RKO (cell line): ENCODE measurements around the gene GRIN3A.

Experiments
- DNase-seq: peaks from one replicate; pipeline ENCODE4 v3.0.0-alpha.2; 2016; ENCODE audit warnings: low spot score

Gene GRIN3A

DNA sequence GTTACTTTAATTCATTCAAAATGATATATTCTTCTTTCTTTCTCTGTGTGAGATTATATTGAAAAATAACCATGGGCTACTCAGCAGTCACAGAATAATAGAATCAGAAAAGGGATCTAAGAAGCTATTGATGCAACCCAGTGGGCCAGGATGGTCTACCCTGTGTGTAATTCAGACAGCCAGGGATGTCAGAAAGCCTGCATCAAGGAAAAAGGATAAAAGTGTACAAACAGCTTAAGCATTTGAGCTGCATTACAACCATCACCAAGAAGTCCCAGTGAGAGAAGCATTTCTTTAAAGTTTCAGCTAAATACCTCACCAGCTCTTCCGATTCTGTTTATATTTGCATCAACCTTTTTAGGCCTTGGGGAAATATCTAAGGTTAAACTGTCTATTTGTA lies 105.8 kb downstream of the GRIN3A start:
- no peak for DNase-seq

DNA sequence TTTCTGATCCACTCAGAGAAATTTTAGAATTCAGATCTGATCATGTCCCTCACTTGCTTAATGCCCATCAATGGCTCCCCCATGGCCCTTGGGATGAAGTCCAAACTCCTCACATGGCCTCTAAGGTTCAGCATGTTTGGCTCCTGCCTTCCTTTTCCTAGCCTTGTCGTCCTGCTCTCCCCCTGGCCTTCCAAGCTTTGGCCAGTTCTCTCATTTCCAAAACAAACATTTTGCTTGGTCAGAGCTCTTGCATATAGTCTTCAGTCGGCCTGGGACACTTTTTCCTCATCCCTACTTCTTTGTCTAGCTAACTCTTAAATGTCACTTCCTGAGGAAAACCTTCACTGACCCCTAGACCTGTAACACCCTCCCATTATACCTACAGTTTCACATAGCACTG lies 106.6 kb downstream of the GRIN3A start:
- no peak for DNase-seq

DNA sequence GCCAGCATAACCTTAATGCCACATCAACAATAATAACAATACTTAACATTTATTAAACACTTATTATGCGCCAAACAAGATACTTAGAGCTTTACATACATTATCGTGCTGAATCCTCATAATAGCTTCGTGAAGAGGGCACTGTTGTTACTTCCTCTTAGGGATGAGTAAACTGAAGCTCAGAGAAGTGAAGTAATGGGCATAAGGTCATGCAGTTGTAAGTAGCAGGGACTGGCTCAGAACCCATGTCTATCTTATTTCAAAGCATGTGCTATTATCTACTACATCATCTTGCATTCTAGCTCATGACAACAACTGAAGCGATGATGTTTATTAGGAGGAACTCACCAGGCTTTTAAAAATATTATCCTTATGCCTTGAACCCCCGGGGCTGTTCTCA lies 108.8 kb downstream of the GRIN3A start:
- DNase-seq: no peak

DNA sequence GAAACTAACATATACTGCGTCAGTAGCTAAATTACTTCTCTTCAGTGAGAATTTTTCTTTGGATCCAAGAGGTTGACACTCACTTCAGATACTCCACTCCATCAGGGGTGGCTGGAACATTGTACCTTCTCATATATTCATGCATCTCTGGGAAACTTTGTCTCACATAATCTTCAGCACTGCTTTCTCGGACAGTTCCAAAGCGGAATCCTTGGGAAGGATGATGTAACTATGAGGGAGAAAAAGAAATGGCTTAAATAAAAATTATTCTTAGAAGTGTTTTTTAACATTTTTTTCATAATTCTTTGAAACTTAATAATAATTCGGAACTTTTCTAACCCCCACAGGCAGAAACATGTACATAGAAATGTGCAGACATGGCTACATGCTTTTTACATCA lies 110.3 kb downstream of the GRIN3A start:
- DNase-seq: peak; percentile 58

DNA sequence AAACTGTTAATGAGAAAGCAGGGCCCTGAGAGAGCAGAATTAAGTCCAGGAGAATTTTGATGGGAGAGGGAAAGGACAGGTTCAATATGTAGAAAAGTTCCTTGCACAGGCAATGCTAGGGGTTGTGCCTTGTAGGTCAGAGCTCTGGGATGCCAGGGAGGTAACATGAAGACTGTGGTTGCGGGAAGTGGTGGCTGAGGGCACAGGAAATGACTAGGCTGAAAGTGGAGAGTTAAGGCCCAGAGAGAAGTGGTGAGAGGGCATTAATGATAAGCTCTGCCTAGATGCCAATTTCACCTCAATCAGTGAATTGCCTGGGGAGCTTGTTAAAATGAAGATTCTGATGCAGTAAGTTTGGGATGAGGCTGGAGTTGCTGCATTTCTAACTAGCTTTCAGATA lies 112.2 kb downstream of the GRIN3A start:
- DNase-seq: no peak

DNA sequence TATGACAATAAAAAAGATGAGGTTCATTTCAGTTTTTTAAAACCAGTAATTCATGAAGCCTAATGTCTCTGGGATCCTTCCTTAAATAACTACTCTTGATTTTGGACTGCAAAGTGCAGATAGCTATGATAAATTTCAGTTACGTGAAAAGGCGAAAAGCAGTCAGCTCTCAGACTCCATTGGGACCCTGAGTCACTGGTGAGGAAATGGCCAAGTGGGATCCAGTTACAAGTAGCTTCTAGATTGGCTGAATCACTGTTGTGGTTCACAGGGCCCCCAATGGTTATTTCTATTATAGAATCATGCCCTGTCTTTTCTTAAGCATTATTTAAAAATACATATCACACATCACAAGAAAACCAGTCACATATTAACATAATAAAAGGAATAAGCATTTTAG lies 112.6 kb downstream of the GRIN3A start:
- peak; percentile 29 for DNase-seq

DNA sequence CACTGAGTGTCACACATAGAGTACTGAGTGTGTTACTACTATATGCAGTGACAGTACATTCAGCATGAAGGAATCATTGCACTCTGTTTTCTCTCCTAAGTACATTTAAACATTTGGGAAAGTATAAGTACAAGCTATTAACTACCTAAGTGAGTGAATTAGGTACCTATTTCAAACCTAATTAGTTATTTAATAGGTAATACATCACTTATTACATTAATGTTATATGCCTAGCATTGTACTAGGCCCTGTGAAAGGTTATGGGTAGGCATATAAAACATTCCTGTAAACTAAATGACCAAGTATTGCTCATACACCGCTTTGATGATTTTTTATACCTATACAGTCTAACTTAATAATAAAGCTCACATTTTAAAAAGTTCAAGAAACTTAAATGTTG lies 118.0 kb downstream of the GRIN3A start:
- DNase-seq: no peak

DNA sequence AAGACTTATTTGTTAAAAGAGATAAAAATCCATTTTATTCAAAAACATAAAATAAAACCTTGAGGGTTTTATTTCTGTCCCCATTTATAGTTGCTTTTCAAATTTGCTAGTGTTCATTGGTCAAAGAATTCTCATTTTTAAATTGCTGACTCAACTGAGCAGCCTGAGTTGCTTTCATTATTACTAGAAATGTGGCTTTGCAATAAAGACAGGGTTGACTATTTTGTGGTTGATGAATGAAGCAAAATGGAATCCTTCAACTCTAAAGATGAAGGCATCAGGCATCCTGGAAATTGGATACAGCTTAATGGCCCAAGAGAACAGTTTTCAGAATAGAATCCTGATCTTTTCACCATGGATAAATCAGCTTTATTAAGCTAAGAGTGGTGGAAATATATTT lies 119.7 kb downstream of the GRIN3A start:
- DNase-seq: no peak

DNA sequence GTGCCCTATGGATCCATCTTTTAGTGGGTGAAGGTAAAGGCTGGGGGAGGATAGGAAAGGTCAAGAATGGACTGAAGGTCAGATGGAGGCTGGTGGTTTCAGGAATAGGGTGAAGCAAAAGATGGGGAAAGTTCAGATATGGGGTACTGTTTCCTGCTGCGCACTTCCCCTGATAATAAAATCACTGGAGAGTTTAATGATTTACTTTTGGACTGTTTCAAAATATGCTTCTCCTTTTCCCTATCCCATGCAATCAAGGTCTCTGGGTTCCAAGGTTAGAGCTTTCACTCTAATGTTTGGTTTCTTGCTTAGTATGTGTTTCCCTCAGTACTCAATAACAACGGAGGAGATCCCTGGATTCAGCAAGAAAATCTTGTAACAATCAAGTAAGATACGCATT lies 132.9 kb downstream of the GRIN3A start:
- DNase-seq: no peak

DNA sequence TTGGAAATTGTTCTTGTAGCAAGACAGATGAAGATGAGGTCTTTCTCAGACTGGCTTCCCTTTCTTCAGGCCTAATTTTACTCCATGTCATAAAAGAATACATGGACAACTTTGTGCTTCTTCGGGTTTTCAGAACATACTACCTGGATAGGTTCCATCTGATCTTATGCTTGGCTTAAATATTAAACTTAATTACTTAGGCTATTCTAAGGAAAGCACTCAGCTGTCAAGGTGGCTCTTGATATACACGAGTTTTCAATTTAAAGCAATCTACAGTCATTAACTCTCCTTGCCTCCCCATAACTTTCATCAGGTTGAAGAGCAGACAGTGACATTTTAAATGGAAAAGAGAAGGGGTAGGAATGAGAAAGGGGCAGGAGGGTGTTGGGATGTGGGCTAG lies 134.2 kb downstream of the GRIN3A start:
- DNase-seq: no peak

DNA sequence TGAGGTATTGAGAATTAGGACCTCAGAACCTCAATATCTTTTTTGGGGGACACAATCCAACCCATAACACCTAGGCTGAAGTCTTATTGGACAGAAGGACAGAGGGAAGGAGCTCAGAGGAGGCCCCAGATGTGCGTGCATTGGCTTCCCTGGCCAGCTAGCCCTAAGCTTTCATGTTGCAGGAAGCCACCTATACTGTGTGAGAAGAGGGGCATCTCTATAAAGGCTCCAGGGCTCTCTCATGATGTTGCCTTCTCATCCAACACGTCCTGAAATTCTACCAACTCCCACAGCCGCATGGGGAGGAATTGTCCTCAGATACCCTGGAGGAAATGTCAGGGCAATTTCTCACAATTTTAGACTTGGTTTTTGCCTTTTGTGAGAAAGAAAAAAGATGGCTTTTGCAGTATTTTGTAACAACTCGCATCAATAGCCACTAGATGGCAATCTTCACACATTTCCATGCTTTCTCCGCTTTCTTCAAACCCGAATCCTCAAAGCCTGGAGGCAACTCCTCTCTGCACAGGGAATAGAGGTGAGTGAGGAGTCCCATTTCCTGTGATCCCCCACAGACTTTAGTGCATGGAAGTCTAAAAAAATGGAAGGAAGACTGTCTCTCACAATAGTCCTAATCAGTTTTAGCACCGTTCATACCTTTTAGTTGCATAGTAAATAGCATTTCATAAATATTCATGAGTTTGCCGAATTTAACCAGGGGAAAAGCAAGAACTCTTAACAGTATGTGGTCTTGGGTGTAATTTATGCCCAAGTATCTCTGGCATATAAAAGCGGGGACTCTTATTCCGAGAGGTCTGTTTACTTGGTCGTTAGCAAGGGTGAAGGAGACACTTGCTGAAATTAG lies 136.3 kb downstream of the GRIN3A start:
- DNase-seq: peak; percentile 82

DNA sequence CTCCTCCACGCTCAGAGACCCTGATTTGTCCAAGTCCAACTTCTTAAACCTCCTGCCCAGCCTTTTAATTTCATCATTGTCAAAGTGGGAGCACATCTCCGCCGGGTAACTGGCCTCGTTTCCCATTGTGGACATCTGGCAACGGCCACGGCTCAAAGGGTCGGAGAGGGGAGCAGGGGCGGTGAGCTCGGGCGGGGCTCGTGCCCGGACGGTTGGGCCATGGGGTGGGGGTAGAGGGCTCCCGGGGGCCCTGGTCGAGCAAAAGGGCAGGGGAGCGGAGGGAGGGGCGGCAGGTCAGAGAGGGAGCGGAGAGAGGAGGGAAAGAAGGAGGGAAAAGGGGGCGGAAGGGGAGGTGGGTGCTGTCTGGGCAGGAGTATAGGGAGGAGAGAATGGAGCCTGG lies 143.7 kb downstream of the GRIN3A start, which contains the start of gene PPP3R2:
Gene PPP3R2 (minus strand): TSS at position 174 of the 400 bp plus-strand sequence. CDS start 48 bp downstream, at position 126.
- DNase-seq: no peak

DNA sequence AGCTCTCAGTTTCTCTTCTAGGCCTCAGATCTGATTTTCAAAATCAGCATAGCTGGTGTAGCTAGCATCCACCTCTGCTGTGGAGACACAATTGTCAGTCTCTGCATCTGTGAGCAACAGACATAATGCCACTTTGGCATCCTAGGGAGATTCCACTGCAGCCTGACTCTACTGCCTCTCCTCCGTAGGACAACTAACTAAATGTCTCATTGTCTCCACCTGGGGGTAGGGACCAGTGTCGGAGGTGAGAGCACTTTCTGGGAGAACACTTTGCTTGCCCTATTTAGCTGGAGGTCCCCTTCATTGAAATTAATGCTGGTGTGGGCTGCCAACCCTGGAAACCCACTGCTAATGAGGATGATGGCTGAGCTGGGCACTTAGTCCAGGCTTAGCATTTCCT lies 145.1 kb downstream of the GRIN3A start:
- DNase-seq: no peak

DNA sequence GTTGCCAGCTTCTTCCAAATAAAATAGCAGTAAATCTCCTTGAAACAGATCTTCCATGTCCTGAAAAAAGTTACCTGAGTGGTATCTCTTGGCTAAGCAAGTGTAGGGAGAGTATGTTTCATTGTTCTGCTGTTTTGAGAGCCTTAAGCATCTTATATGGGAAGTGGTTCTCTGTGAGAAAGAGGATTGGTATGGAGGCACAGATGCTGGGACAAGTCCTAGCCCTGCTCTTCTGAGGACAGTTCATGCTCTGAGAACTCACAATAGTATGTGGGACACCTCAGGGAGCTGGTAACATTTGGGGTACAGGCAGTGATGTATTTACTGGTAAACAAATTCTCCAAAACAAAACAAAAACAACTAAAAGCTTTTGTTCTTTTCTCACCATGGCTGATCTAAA lies 145.7 kb downstream of the GRIN3A start:
- DNase-seq: no peak

DNA sequence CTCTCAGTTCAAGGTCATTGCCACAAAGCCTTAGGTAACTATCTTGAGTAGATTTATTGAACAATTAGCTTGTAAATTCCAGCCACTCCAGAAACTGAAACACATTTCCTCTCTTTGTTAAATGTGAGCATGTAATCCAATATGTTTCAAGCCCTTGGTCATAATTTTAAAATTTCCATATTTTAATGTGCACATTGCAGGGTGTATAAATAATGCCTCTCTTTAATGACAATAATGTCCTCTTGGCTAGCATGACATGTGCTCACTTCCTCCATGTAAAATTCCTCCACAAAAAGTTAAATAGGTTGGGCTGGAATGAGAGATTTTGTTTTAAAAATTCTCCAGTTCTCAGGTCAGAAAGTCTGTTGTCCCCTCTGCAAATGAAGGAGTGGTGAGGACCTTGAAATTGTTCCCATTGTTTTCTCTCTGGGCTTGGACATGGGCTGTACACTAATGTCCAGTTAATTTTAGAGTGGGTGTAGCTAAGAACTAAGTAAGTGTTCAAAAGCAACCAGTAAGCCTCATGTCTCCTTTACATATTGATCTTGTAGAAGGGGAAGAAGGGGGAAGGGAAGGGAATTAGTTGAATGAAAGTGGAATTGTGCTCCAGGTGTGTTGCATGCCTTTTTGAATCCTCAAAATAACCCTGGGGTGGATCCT lies 146.5 kb downstream of the GRIN3A start:
- DNase-seq: no peak

DNA sequence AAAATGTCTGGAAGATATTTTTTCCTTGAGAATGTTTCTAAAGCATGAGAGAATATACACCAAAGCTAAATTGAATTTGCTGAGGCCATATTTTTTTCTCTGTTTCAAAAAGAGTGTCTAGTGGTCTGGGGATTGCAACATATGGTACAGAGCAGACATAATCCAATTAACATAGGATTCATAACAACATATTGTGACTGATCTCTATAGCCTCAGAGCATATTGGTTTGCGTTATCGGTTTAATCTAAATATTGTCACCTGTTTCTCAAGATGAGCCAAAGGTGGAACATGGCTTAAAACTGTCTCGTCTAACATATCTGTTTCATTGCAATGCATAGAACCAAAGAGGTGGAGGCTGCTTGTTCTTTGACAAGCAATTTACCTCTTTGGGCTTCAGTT lies 147.5 kb downstream of the GRIN3A start:
- no peak for DNase-seq

DNA sequence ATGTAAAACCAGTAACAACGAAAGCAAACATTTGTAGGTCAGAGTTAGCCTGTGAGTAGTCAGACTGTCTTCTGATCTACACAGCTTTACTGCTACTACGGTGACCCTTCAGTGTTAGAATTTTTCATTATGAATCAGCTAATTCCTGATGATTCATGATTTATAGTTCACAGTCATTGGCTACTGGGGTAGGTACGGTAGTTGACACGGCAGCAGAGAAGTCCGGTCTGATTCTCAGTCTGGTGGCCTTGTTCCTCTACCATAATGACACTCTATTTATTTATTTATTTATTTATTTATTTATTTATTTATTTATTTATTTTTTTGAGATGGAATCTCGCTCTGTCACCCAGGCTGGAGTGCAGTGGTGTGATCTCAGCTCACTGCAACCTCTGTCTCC lies 148.4 kb downstream of the GRIN3A start:
- peak; percentile 95 for DNase-seq

DNA sequence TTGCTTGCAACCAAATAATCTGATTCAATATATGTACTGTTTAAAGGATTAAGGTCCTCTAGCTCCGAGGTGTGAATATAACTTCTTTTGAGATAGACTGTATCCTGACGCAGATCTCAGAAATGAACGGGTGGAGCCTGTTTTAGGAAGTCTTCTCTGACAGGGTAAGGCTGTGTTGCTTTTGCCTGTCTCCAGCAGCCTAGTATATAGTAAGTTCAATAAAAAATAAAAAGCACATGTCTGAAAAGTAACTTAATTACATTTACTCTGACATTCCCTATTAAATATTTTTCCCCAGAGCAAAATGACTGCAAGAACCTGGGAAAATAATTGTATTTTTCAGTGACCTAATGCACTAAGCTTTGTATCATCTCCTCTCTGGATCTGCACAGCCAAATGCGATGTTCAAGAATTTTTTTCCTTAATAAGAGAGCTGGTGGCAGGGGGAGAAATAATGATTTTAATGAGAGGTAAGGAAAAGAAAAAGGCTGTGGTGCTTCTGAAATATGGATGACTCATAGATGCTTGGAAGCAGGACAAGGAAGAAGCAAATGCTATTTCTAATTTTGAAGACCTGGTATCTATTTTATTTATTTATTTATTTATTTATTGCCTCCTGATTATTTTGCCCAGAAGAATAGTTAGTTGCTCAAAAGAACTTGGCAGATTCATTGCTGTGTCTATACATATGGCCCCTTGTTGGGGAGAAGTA lies 151.0 kb downstream of the GRIN3A start:
- no peak for DNase-seq

DNA sequence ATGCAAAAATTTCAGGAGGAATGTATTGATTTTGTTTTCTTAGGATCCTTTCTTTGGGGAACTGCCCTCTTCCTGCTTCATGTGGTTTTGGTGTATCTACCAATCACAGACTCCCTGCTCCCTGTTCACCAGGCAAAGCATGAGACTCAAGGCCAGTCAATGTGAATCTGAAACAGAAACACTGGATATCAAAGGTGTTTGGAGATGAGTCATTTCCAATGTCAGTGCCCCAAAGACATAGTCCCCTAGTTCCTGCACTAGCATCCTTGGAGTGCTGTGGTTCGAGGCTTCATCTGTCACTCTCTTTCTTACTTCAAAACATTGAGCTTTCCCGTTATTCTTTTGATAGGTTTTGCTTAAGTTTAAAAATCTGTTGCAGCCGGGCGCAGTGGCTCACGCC lies 151.8 kb downstream of the GRIN3A start:
- no peak for DNase-seq

DNA sequence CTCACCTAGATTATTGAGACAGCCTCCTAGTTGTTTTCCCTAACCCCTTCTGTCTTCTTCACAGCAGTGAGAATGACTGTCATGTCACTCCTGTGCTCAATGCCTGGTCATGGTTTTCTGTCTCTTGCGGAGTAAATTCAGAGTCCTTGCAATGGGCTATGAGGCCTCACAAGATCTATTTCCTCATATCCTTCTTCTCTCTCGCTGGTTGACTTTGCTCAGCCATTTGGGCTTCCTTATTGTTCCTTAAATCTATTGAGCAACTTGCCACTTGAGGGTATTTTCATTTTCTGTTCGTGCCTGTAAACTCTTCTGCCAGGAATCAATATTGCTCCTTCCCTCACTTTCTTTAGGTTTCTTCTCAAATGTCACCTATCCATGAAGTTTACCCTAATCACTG lies 152.7 kb downstream of the GRIN3A start:
- no peak for DNase-seq

DNA sequence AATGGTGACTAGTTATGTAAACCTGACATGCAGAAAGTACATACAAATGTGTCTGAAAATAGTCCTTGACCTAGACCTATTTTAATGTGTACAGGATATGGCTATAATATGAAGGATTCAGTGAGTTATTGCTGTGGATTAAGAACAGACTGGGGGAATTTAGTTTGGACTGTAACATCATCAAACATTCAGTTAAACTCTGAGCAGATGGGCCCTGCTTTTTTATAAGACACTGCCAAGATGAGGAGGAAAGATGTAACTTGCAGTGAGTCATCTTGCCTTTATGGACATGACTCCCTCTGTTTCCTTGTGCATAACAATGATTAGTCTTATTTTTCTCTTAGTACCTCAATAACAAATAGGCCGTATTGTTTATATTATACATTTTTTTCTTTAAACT lies 155.9 kb downstream of the GRIN3A start:
- peak; percentile 65 for DNase-seq

DNA sequence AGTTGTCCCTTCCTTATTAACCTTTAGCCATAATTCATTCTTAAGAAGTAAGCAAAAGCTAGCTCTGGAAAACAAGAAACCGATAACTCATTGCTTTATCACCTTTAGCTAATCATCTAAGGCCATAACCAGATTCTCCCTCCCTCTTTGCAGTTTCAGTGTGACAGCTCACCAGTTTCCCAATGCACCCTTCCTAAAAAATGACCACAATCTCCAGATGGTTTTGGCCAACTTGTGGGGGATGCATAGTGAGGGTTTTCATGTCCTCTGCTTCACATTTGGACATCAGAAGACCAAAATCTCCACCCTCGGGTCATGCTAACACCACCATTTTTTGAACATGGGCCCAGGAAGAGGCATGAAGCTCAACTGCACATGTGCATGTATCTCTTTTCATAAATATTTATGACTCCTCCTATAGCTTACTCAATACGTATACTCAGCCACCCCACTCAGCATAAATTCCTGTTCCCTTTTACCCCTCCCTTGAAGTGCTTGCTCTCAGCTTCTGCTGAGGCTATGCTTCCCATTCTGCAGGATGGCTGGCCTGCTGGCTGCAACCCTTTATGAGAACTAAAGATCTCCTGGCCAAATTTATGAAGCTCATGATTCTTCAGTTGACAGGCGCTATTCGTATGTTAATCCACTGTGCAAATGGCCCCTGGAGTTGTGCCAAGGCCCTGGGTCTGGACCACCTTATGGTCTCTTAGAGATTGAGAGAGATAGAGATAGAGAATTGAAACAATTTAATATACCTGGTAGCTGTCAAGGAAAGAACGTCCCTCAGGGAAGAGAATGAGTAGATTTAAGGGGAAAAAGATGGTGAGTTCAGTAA lies 158.5 kb downstream of the GRIN3A start:
- DNase-seq: no peak
